ENCODE results near the gene NFKBIB. TPM values are rescaled to one million over a fixed set of nuclear protein-coding genes. Genes with fewer than 3 reads are reported as not detected.
A peak's percentile ranks its signal among the peaks of the same experiment; 100 is the strongest.

NFKBIB gene
- total RNA-seq, 1 experiment from 2014 or later, result 33.8 TPM

DNA sequence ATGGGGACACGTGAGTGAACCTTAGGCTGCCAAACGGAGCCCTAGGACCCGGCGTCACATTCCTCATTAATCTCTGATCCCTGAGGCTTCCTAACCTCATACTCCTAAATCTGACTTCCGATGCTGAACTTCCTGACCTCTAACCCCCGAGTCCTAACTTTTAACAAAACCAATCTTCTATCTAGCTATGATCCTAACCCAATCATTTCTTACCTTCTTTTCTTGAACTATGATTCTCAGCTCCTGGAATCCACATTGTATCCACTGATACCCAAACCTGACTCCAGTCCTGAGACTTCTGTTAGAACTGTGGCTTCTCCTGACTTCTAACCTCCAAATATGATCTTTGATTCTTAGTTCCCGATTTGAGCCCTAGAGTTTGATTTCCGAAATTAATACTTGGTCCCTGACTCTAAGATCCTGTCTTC is 447 bp downstream of the NFKBIB start:
- peak overlapping the region; percentile 95 for H3K14ac ChIP-seq (ENCODE audit: insufficient read depth, low read length)
- H3K56ac ChIP-seq (ENCODE audit: insufficient read length, low read depth, low read length), result no peak overlapping the region
- no peak overlapping the region for H4K91ac ChIP-seq (ENCODE audit: insufficient read length, low read depth, low read length)
- no peak overlapping the region for H3T11ph ChIP-seq (ENCODE audit: low read length)
- no peak overlapping the region for H4K8ac ChIP-seq (replicated peaks; ENCODE audit: insufficient read length, low read depth, low read length)
- H3K27me3 ChIP-seq (ENCODE audit: insufficient read depth, low read length), result no peaks in the 10 kb centered on the region
- no peak overlapping the region for H2BK20ac ChIP-seq (ENCODE audit: low read depth, low read length, poor library complexity, severe bottlenecking)
- H3K4me3 Mint-ChIP-seq, result peak overlapping the region; percentile 81 to 86
- H3K36me3 Mint-ChIP-seq (ENCODE audit: insufficient read depth in 1 of 3, low read depth in 3 of 3), result peaks cover 2 to 15% (median 11%) of the 10 kb centered on the region in 3 experiments; a peak in 6 of 7 replicates
- no peak overlapping the region for H3K27ac ChIP-seq (ENCODE audit: insufficient read length, low read depth, low read length)
- H3K4me1 ChIP-seq (ENCODE audit: insufficient read depth, low read length), result peaks cover 2% of the 10 kb centered on the region; the same call in 1 of the 2 replicates
- peaks cover 15 to 18% of the 10 kb centered on the region in 2 experiments for H3K4me1 Mint-ChIP-seq
- H2BK12ac ChIP-seq (ENCODE audit: insufficient read length, low read depth, low read length), result no peak overlapping the region
- H3K18ac ChIP-seq (ENCODE audit: insufficient read length, low read depth, low read length), result peak overlapping the region; percentile 92
- H2AFZ ChIP-seq (ENCODE audit: low read length), result no peak overlapping the region
- no peak overlapping the region for H2BK5ac ChIP-seq (ENCODE audit: insufficient read length, low read length)
- no peaks in the 10 kb centered on the region for H3K79me1 ChIP-seq (ENCODE audit: insufficient read depth, low read depth, low read length, poor library complexity, severe bottlenecking)
- peak overlapping the region; percentile 76 for H3K4me2 ChIP-seq (ENCODE audit: insufficient read depth, insufficient read length, low read length)
- TF ChIP-seq, protein P1, sequence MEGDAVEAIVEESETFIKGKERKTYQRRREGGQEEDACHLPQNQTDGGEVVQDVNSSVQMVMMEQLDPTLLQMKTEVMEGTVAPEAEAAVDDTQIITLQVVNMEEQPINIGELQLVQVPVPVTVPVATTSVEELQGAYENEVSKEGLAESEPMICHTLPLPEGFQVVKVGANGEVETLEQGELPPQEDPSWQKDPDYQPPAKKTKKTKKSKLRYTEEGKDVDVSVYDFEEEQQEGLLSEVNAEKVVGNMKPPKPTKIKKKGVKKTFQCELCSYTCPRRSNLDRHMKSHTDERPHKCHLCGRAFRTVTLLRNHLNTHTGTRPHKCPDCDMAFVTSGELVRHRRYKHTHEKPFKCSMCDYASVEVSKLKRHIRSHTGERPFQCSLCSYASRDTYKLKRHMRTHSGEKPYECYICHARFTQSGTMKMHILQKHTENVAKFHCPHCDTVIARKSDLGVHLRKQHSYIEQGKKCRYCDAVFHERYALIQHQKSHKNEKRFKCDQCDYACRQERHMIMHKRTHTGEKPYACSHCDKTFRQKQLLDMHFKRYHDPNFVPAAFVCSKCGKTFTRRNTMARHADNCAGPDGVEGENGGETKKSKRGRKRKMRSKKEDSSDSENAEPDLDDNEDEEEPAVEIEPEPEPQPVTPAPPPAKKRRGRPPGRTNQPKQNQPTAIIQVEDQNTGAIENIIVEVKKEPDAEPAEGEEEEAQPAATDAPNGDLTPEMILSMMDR (conservative IDR thresholded peaks at IDR 0.05), result no peak
- no peak for DNase-seq
- peaks cover 15% of the 10 kb centered on the region for H3K27me3 Mint-ChIP-seq (ENCODE audit: low read depth)
- no CpG with 5 or more reads among the region's 8 CpGs for WGBS (ENCODE audit: extremely low coverage, insufficient read length, low lambda C conversion rate)
- H3K9ac ChIP-seq (ENCODE audit: extremely low read depth, insufficient read length, low read length), result peak overlapping the region; percentile 74
- no peak overlapping the region for H3K23ac ChIP-seq (ENCODE audit: insufficient read length, low read depth, low read length)
- no peaks in the 10 kb centered on the region for H3K23me2 ChIP-seq (ENCODE audit: insufficient read length, low read depth, low read length, poor library complexity, severe bottlenecking)
- H3K9me3 Mint-ChIP-seq, result peaks cover 0 to 3% of the 10 kb centered on the region in 2 experiments; a peak in 1 of 5 replicates
- H2BK15ac ChIP-seq (ENCODE audit: low read depth, low read length), result no peak overlapping the region
- H3K27ac Mint-ChIP-seq, result peak overlapping the region; percentile 17 to 97 (median 88); a peak in 6 of 7 replicates
- no peaks in the 10 kb centered on the region for H4K20me1 ChIP-seq (ENCODE audit: control insufficient read depth, insufficient read depth, insufficient read length)
- H3K9me3 ChIP-seq (ENCODE audit: control insufficient read depth, low read depth, low read length), result no peaks in the 10 kb centered on the region
- no peak overlapping the region for H4K5ac ChIP-seq (ENCODE audit: insufficient read length, low read depth, low read length)
- H3K79me2 ChIP-seq (ENCODE audit: insufficient read depth, low read length), result no peaks in the 10 kb centered on the region
- H2BK120ac ChIP-seq (ENCODE audit: low read depth, low read length, poor library complexity, severe bottlenecking), result no peak overlapping the region
- H3K4ac ChIP-seq (ENCODE audit: low read depth, low read length), result no peak overlapping the region
- no peak overlapping the region for H2AK5ac ChIP-seq (ENCODE audit: insufficient read length, low read length)
